Esophagus squamous epithelium (tissue), 5 donors: Measurements from ENCODE around the gene HOXB6. TPM values are rescaled to one million over a fixed set of nuclear protein-coding genes. Genes with fewer than 3 reads are reported as not detected.

Source experiments
- DNase-seq: peaks from one replicate; lab custom pipeline; 2025; lab: John Stamatoyannopoulos, UW
- H3K27ac ChIP-seq, 4 donors: fragments of 200-600 bp; sonication (generic); one replicate each; pipeline ENCODE4 v1.5.1; 2016 to 2019; ENCODE audit warnings: mild to moderate bottlenecking in 1 of 4
- H3K27me3 ChIP-seq, 4 donors: fragments of 200-600 bp; sonication (generic); 1 replicate in 3 of 4; 2 replicates in 1 of 4; pipeline versions ENCODE4 v1.5.1 to v1.6.0; 2017 to 2021; ENCODE audit warnings: antibody characterized with exemption in 1 of 4
- H3K36me3 ChIP-seq, 3 donors: fragments of 200-600 bp; sonication (generic); one replicate each; pipeline ENCODE4 v1.5.1; 2016 to 2019
- H3K4me1 ChIP-seq, 3 donors: fragments of 200-600 bp; sonication (generic); one replicate each; pipeline ENCODE4 v1.5.1; 2017 to 2019
- H3K4me3 ChIP-seq, 4 donors: fragments of 200-600 bp; sonication (generic); 1 replicate in 3 of 4; 2 replicates in 1 of 4; pipeline ENCODE4 v1.5.1; 2016 to 2019; ENCODE audit warnings: mild to moderate bottlenecking in 2 of 4, moderate library complexity in 1 of 4
- H3K9me3 ChIP-seq, 3 donors: fragments of 200-600 bp; sonication (generic); one replicate each; pipeline ENCODE4 v1.5.1; 2016 to 2019
- POLR2A ChIP-seq, 4 donors: fragments of 450-650 bp; IDR thresholded peaks; one replicate each; pipeline ENCODE4 v1.6.1; 2017; ENCODE audit warnings: antibody characterized with exemption in 4 of 4, mild to moderate bottlenecking in 4 of 4, moderate library complexity in 3 of 4
- WGBS, 2 donors: methylation state at CpG; one replicate each; pipeline ENCODE4 v1.1.5; 2018; 5-methylcytosine and 5-hydroxymethylcytosine counted together
- intact Hi-C: fragments of 100-400 bp; cut with DNase I; formaldehyde crosslinking; loops from one replicate; pipeline ENCODE4 v1.15.0; 2022
- total RNA-seq, 4 donors: library from RNA; depleted of rRNA; stranded (reverse); fragments of >200 nt; gene quantifications; one replicate each; pipeline ENCODE4 v1.1.0, GENCODE V29; 2016
- TF ChIP-seq, protein P1 (sequence below), 6 experiments: fragments of 450-650 bp in 4 of 6; fragments of 200-600 bp in 2 of 6; sonication (generic) in 2 of 6; IDR thresholded peaks; one replicate each; pipeline ENCODE4 v1.5.1; 2016 to 2019; ENCODE audit warnings: antibody characterized with exemption in 6 of 6, mild to moderate bottlenecking in 4 of 6, moderate library complexity in 4 of 6
- donor health status: DM: yes; HTN: yes; CAD: no.

The HOXB6 gene
- total RNA-seq, 4 donors from 2014 or later = 1.3 to 3.1 TPM; not detected in 2

DNA sequence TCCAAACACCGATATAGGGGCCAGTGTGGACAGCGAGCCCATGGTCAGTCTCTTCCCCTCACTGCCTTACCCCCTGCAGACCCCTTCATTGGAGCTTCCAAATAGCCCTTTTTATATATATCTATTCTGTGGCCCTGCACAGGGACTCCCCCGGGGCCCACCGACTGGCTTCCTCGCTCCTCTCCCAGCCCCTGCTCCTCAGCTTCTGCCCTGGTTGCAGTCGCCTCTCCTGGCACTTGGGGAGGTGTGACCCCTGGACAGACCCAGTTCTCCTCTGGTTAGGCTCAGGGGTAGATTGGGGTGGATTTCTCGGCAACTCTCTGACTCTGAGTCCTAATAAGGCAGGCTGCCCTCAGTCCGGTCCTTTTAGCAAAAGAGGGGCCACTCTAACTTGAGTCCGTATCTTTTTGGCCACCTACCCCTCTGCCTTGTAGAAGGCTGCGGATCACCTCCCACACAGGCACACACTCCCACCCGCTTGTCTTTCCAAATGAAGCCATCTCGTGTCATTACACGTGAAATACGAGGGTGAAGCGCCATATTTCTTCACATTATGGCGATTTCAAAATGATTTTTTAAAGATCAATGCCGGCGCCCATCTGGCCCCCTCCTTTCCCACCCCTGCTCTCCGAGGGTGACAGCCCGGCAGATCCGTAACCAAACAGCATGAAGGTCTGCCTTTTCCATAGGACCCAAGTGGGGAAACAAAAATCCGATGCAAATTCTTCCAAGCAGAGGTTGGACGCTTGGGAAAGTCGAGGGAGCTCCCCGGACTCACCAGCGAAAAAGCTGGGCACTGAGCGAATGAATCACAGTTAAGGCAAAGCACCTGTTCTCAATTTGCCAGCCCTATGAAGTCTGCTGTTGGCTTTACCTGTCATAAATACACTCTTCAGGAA is 23.1 kb upstream of the HOXB6 start:
- intact Hi-C loops = no loop called here
- no peak for DNase-seq
- Histone ChIP-seq H3K27ac (no peak overlapping the region), H3K4me3 (no peak overlapping the region), H3K4me1 (peaks cover 22 to 26% (median 23%) of the 10 kb centered on the region in 3 donors), H3K9me3 (no peaks in the 10 kb centered on the region), H3K27me3 (peaks cover 33 to 100% (median 84%) of the 10 kb centered on the region in 4 donors), H3K36me3 (no peaks in the 10 kb centered on the region)
- TF ChIP-seq, protein P1, sequence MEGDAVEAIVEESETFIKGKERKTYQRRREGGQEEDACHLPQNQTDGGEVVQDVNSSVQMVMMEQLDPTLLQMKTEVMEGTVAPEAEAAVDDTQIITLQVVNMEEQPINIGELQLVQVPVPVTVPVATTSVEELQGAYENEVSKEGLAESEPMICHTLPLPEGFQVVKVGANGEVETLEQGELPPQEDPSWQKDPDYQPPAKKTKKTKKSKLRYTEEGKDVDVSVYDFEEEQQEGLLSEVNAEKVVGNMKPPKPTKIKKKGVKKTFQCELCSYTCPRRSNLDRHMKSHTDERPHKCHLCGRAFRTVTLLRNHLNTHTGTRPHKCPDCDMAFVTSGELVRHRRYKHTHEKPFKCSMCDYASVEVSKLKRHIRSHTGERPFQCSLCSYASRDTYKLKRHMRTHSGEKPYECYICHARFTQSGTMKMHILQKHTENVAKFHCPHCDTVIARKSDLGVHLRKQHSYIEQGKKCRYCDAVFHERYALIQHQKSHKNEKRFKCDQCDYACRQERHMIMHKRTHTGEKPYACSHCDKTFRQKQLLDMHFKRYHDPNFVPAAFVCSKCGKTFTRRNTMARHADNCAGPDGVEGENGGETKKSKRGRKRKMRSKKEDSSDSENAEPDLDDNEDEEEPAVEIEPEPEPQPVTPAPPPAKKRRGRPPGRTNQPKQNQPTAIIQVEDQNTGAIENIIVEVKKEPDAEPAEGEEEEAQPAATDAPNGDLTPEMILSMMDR (IDR thresholded peaks at IDR 0.05) = no peak
- no peak for TF ChIP-seq POLR2A (IDR thresholded peaks at IDR 0.05)
- 27 to 33% methylated on average over 13 to 21 of the region's 27 CpGs for WGBS, 2 donors

DNA sequence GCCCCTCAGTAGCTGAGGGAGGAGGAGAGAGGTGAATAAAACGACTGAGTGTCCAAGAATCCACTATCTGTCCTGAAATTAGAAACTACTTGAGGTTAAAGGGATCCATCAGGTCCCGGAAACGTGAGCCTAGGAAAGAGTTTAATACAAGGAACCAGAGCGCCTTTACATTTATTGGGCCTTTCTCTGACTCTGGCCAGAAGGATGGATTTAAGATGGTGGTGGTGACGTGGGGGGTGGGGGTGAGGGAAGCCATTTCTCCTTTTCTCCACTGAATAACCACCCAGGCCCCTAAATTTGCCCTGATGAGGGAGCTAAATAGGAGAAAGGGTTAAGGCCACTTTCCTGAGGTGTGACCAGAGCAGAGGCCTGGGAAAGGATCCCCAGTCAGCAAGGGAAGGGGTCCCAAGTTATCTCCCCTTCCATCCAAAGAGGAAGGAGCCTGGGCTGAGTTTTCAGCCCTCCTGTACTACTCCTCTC is 22.4 kb upstream of the HOXB6 start:
- Histone ChIP-seq H3K9me3 (no peaks in the 10 kb centered on the region), H3K4me3 (no peak overlapping the region), H3K27ac (no peak overlapping the region), H3K36me3 (no peaks in the 10 kb centered on the region), H3K4me1 (peaks cover 22 to 26% (median 23%) of the 10 kb centered on the region in 3 donors), H3K27me3 (peaks cover 33 to 100% (median 81%) of the 10 kb centered on the region in 4 donors)
- no peak for TF ChIP-seq POLR2A (IDR thresholded peaks at IDR 0.05)
- TF ChIP-seq, protein P1 (IDR thresholded peaks at IDR 0.05) = no peak
- intact Hi-C loops = no loop called here
- 17 to 18% methylated on average over 5 of the region's 5 CpGs for WGBS, 2 donors
- DNase-seq = no peak

- Histone ChIP-seq H3K9me3 (no peaks in the 10 kb centered on the region), H3K4me3 (peak within 1 kb of the TSS in 3 of 4 donors; percentile 3 to 61 (median 35)), H3K27me3 (peaks cover 30 to 100% (median 79%) of the 10 kb centered on the region in 4 donors), H3K27ac (no peak within 1 kb of the TSS), H3K36me3 (no peaks in the 10 kb centered on the region), H3K4me1 (peaks cover 22 to 26% (median 23%) of the 10 kb centered on the region in 3 donors)
- TF ChIP-seq, protein P1 (IDR thresholded peaks at IDR 0.05) = no peak
- TF ChIP-seq POLR2A (IDR thresholded peaks at IDR 0.05) = no peak
- WGBS, 2 donors = 4 to 5% methylated on average over 6 to 7 of the region's 50 CpGs
- no peak for DNase-seq
- intact Hi-C loops = no loop called here
These were observed 21.7 kb upstream of the HOXB6 start, which contains the start of gene HOXB9 for GRCh38 chr17:48626245-48627117. Gene HOXB9, minus strand, starts transcription at chr17:48626358. Its CDS starts 89 bp downstream, at chr17:48626269.

DNA sequence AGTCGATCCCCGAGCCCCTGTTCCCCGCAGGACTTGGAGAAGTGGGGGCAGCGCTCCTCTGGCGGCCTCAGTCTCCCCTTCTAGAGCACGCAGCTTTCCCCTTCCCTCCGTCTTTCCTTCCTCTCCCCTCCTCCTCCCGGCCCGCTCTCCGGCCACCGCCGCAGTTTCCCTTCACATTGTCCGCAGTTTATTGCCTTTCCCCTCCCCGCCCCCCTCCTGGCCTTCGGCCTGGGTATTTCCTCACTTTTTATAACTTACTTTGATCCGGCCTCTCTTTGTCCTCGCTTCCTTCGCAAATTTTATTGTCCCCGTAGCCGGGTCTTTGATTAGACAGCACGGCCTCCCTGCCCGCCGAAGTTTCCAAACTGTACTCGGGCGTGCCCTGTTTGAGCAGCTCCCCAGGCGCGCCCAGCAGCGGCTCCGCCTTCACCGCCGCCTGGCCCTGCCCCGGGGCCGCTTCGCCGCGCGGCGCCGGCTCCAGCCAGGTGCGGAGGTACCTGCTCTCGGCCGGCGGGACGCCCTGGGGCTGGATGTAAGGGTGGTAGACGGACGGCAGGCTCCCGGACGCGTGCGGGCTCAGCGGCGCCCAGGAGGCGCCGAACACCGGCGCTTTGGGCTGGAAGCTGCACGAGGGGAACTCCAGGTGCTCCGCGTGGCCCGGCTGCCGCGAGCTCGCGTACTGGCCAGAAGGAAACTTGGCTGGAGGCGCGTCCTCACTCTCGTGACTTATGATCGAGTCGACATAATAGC is 20.9 kb upstream of the HOXB6 start:
- 0 to 5% methylated on average over 14 to 26 of the region's 69 CpGs for WGBS, 2 donors
- Histone ChIP-seq H3K4me1 (peaks cover 22 to 26% (median 23%) of the 10 kb centered on the region in 3 donors), H3K27ac (no peak overlapping the region), H3K36me3 (no peaks in the 10 kb centered on the region), H3K9me3 (no peaks in the 10 kb centered on the region), H3K27me3 (peaks cover 33 to 100% (median 76%) of the 10 kb centered on the region in 4 donors), H3K4me3 (peak overlapping the region in 3 of 4 donors; percentile 3 to 61 (median 35))
- intact Hi-C loops = no loop called here
- TF ChIP-seq POLR2A (IDR thresholded peaks at IDR 0.05) = no peak
- TF ChIP-seq, protein P1 (IDR thresholded peaks at IDR 0.05) = no peak
- DNase-seq = no peak
